Activated naive CD8-positive, alpha-beta T cell treated with anti-CD3 and anti-CD28 coated beads, Interleukin-2, amount 50 U/mL, for 16 hours (primary cell): ENCODE data around the gene ORC5.
"Not testable (repeated sequence)": the region's sequence is repeated elsewhere in the genome, so short reads cannot be mapped to it uniquely, and the experiment has no call there.

ENCODE experiments used
- DNase-seq: peaks from one replicate; pipeline ENCODE4 v3.0.0-alpha.2; 2020; ENCODE audit warnings: low read depth, low spot score

ORC5 gene

GRCh38 chr7:104207731-104208420, at the start of gene ORC5:
ORC5 (minus strand) TSS chr7:104208013; CDS start chr7:104207904, 109 bp downstream.
- DNase-seq, result peak; percentile 38

DNA sequence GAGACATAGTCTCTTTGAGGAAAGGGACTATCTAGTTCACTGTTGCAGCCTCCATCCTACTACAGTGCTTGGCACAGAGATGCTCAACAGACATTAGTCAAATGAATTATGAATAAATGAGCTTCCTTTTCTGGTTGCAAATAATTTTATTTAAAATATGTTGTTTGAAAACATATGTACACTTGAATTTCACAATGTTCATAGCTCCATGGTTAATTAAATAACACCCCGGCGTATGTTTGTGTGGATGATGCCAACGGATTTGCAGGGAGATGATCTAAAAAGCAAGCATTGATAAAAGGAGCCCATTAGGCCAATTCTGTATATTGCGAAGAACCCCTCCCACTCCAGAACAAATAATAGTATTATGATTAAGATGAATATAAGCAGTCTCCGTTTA, 47.8 kb upstream of the ORC5 start:
- no peak for DNase-seq

DNA sequence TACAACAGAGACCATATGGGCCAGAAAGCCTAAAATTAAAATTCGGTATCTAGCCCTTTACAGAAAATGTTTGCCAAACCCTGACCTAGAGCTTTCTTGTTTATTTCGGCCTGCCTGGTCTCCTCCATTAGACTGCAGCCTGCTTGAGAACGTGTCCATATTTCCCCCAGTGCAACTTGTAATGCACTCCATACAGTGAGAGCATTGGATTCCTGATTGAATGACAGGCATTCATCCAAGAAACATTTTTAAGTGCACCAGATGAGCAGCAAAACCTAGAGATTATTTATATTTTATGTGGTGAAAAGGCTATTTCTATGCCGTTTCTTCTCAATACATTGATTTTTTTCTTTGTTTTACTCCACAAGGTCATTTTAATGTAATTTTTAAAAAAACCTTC, 47.4 kb upstream of the ORC5 start:
- no peak for DNase-seq

DNA sequence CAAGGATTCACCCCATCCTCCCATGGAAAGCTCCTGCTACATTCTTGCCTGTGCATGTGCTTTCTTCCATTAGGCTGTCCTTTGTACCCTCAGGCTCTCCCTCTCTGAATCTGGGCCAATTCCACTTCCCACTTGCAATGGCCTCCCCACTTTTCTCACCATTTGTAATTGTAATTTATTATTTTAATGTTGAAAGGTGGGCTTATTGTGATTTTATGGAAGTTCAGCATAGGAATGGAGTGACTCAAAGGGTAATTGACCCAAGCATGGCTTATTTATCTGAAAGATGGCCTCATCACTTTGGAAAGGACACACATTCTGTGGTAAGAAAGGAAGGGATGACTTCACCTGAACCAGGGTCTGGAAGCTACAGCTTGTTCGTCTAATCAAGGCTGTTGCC, 46.9 kb upstream of the ORC5 start:
- no peak for DNase-seq

- DNase-seq, result no peak
These were observed 44.8 kb upstream of the ORC5 start for GRCh38 chr7:104252409-104253134.

DNA sequence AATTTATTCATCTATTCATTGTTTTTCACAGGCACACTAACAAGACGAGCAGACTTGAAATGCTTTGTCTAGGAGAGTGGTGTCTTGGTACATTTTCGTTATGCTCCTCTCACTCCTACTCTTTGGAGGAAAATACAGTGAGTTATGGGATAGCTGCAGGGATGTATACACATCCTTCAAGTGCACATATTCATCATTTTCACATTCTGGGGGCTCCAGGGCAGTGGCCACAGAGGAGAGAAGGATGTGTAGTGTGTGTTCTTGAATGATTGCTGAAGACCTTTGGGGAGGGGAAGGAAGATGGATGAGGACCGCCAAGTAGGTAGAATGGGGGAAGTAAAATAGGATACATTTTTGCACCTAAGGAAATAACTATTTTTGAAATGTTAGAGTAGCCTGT, 34.8 kb upstream of the ORC5 start:
- DNase-seq, result no peak

GRCh38 chr7:104241538-104242209, 33.9 kb upstream of the ORC5 start:
- no peak for DNase-seq

GRCh38 chr7:104241135-104241534, 33.3 kb upstream of the ORC5 start:
- DNase-seq, result no peak

DNA sequence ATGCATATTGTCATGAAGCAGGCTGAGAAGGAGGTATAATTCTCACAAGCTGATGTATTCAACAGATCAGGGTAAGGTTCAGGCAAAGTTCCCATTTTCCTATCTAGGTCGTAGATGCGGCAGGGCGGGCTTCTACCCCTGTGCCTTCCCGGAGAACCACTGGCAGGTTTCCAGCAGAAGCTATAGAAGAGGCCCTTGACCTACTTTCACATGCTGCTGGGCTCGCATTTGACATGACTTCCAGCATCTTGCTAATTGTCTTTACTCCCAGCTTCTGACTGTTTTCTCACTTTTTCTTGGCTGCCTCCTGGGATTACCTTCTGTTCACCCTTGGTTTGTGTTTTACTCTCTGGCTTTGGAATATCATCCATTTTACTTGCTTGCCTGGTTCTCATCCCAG, 32.6 kb upstream of the ORC5 start:
- no peak for DNase-seq

DNA sequence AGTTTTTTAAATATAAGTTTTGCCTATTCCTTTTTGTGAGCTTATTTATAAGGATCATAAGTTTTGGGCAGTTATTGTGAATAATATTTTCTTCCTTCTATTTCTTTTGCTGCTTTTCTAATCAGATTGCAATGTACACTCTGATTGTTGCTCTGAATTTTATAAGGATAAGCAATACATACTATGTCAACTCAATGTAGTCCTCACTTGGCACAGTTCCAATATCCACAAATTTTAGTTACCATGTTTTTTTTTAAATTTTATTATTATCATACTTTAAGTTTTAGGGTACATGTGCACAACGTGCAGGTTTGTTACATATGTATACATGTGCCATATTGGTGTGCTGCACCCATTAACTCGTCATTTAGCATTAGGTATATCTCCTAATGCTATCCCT, 27.2 kb upstream of the ORC5 start:
- DNase-seq, result not testable (repeated sequence)

DNA sequence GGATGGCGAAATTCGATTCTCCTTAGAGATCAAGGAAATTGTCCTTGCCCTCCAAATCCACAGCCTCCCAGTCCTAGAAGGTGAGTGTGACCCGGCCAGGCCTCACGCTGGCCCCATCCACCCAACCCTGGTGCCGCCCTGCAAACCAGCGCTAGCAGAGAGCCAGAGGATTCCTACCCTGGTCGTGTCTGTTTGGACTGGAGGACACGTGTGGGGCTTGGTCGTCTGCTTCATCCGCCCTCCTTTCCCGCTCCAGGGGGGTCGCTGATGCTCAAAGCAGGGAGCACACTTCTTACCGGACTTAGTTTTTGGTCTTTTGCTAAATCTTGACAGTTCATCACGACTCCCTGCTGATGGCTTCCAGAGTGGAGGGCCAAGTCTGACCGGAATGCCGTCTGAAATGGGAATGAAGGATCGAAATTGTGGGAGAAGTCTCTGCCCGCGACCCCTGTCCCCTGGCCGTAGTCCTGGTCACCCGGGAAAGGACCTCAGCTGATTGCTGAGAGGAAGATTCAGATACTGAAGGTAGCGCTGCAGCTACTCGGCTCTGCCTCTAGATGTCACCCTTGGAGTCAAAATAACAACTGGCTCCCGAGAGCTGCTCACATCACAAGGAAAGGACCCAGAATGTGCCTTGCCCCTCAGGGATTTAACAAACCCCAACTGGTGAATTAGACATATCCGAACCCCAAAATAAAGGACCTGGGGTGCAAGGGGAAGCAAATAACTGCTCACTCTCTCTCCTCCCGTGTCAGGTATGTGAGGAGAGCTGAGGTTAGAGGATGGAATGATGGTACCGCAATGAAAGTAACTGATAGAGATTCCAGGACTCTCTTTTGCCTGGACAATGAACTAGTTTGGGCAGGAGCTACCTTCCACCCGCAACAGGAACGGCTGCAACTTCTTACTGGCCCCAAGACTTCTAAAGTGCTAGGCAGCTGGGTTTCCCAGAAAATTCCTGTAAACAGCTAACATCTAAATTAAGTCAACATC, 23.5 kb upstream of the ORC5 start:
- no peak for DNase-seq

DNA sequence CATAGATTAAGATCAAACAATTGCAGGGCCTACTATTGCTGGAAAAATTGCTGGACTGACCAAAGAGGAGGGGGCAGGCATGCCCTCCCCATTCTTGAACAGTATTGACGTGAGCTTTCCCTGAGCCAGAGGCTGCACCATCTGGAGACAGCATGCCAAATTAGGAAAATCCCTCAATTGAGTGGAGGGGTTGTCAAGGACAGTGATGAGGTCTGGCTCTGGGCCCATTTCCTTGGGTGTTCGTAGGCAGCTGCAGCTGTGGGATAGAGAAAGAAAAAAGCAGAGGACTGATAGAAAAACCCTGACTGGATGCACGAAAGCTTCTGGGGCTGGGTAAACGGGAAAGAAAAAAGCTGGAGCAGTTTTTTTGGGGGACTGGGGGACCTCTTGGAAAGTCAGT, 22.8 kb upstream of the ORC5 start:
- DNase-seq, result no peak

- no peak for DNase-seq
These were observed 20.6 kb upstream of the ORC5 start for GRCh38 chr7:104228442-104228841.

GRCh38 chr7:104225451-104225850, 17.6 kb upstream of the ORC5 start:
- DNase-seq, result no peak

- DNase-seq, result no peak
These were observed 9.8 kb upstream of the ORC5 start for GRCh38 chr7:104217620-104218019.

- DNase-seq, result no peak
These were observed 1.2 kb upstream of the ORC5 start for GRCh38 chr7:104209063-104209462.

GRCh38 chr7:104208421-104208780, 588 bp upstream of the ORC5 start:
- no peak for DNase-seq

- no peak for DNase-seq
These were observed 474 bp downstream of the ORC5 start for GRCh38 chr7:104207348-104207730.

- DNase-seq, result no peak
These were observed 972 bp downstream of the ORC5 start for GRCh38 chr7:104206841-104207240.

GRCh38 chr7:104198673-104199278, 9.0 kb downstream of the ORC5 start:
- no peak for DNase-seq

DNA sequence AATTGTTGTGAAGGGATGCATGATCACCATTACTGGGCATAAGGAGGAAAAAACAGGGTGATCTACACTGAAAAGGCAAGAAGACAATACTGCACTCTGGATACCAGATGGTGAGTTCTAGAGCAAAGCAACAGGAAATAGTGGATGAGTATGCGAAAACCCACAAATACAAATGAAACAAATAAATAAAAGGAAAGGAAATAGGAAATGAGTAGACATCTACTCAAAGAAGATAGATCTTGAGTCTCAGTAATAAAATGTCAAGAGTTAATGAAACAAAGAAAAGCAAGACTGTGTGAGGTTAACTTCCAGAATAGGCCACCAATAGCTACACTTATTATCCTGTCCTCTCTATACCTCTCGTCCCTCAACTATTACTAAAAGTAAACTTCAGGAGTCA, 11.7 kb downstream of the ORC5 start:
- DNase-seq, result no peak
